ENCODE measurements around the gene S1PR3. TPM values are rescaled to one million over a fixed set of nuclear protein-coding genes. Genes with fewer than 3 reads are reported as not detected.

Gene S1PR3
- total RNA-seq, 1 experiment from 2014 or later, result 23.3 TPM

- H3F3A ChIP-seq (ENCODE audit: insufficient read depth, low read depth), result no peaks in the 10 kb centered on the region
- BruUV-seq (replicated peaks), result no TSS peak
- no peaks in the 10 kb centered on the region for H3K9me3 ChIP-seq (ENCODE audit: insufficient read depth, low read depth)
- TF ChIP-seq EZH2 (IDR thresholded peaks at IDR 0.05; ENCODE audit: low read depth), result no peak
- TF ChIP-seq CTCF (conservative IDR thresholded peaks at IDR 0.05), result no peak
- H4K20me1 ChIP-seq (ENCODE audit: insufficient read depth), result no peaks in the 10 kb centered on the region
- peaks cover 21% of the 10 kb centered on the region for H3K4me1 ChIP-seq (replicated peaks; ENCODE audit: insufficient read depth)
- H3K4me3 ChIP-seq, result no peak overlapping the region
- CTCF ChIA-PET, result no interaction called here
- intact Hi-C loops (cut with micrococcal nuclease; ENCODE audit: unreplicated experiment), result loop anchor here (5.0 kb wide), 1 partner anchor 275 kb away; no protein-coding TSS in a partner anchor
- H3K36me3 ChIP-seq (ENCODE audit: low read depth), result no peaks in the 10 kb centered on the region
- peaks cover 15% of the 10 kb centered on the region for H3K79me2 ChIP-seq (ENCODE audit: low read depth)
- POLR2A ChIA-PET (ENCODE audit: unreplicated experiment), result no interaction called here
- no peaks in the 10 kb centered on the region for H3K9me2 ChIP-seq (ENCODE audit: insufficient read depth)
- no peak for DNase-seq
- no peak overlapping the region for H3K4me2 ChIP-seq
- H3K27me3 ChIP-seq (ENCODE audit: insufficient read depth, low read depth), result no peaks in the 10 kb centered on the region
- H2AFZ ChIP-seq, result no peak overlapping the region
- no peak overlapping the region for H3K27ac ChIP-seq
These were observed 5.6 kb downstream of the S1PR3 start for GRCh38 chr9:88996921-88997235.

GRCh38 chr9:88997646-88998045 lies 6.4 kb downstream of the S1PR3 start:
- Histone ChIP-seq H4K20me1 (ENCODE audit: insufficient read depth) (no peaks in the 10 kb centered on the region), H3K4me3 (no peak overlapping the region), H3F3A (ENCODE audit: insufficient read depth, low read depth) (no peaks in the 10 kb centered on the region), H3K79me2 (ENCODE audit: low read depth) (peaks cover 8% of the 10 kb centered on the region), H3K4me1 (replicated peaks; ENCODE audit: insufficient read depth) (peaks cover 15% of the 10 kb centered on the region), H3K36me3 (ENCODE audit: low read depth) (no peaks in the 10 kb centered on the region), H3K9me3 (ENCODE audit: insufficient read depth, low read depth) (no peaks in the 10 kb centered on the region), H3K9me2 (ENCODE audit: insufficient read depth) (no peaks in the 10 kb centered on the region), H3K27me3 (ENCODE audit: insufficient read depth, low read depth) (no peaks in the 10 kb centered on the region), H2AFZ (no peak overlapping the region), H3K4me2 (no peak overlapping the region), H3K27ac (no peak overlapping the region)
- CTCF ChIA-PET, result no interaction called here
- no peak for DNase-seq
- no TSS peak for BruUV-seq (replicated peaks)
- POLR2A ChIA-PET (ENCODE audit: unreplicated experiment), result no interaction called here
- intact Hi-C loops (cut with micrococcal nuclease; ENCODE audit: unreplicated experiment), result loop anchor here (5.0 kb wide), 1 partner anchor 275 kb away; no protein-coding TSS in a partner anchor
- TF ChIP-seq CTCF (conservative IDR thresholded peaks at IDR 0.05) (no peak), EZH2 (IDR thresholded peaks at IDR 0.05; ENCODE audit: low read depth) (no peak)

DNA sequence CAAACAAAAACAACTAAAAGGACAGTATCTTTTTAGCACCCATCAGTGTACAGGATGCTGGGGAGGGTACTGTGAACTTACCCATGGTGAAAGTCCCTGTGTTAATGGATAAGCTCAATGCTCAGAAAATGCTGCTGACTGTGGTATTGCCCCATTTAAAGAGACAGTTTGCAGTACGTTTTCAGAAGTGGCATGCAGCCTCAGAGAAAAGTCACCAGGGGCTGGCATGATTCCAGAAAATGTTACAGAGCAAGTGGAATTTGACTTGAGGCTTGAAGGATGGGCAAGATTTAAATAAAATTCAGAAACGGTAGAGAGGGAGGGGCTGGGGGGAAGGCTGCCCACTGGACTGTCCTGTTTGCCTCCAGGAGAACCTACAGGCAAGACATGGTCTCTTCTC lies 7.2 kb downstream of the S1PR3 start:
- peaks cover 4% of the 10 kb centered on the region; the same call in 1 of the 2 replicates for H3K79me2 ChIP-seq (ENCODE audit: low read depth)
- no peak overlapping the region for H2AFZ ChIP-seq
- no peaks in the 10 kb centered on the region for H3K9me3 ChIP-seq (ENCODE audit: insufficient read depth, low read depth)
- TF ChIP-seq EZH2 (IDR thresholded peaks at IDR 0.05; ENCODE audit: low read depth), result no peak
- no peak for TF ChIP-seq CTCF (conservative IDR thresholded peaks at IDR 0.05)
- DNase-seq, result peak in 1 of 2 experiments; percentile 49
- no peaks in the 10 kb centered on the region for H3K27me3 ChIP-seq (ENCODE audit: insufficient read depth, low read depth)
- 0 out of 2 replicates have a peak, but pooled peaks cover 7% of the 10 kb centered on the region for H3K4me1 ChIP-seq (replicated peaks; ENCODE audit: insufficient read depth)
- POLR2A ChIA-PET (ENCODE audit: unreplicated experiment), result interaction anchor here (0.6 kb wide), 1 partner anchor 957 kb away, joined by 3 read pairs; no protein-coding TSS in a partner anchor
- no TSS peak for BruUV-seq (replicated peaks)
- H3K4me2 ChIP-seq, result no peak overlapping the region
- CTCF ChIA-PET, result no interaction called here
- no peak overlapping the region for H3K27ac ChIP-seq
- no peaks in the 10 kb centered on the region for H3K36me3 ChIP-seq (ENCODE audit: low read depth)
- no peaks in the 10 kb centered on the region for H3F3A ChIP-seq (ENCODE audit: insufficient read depth, low read depth)
- intact Hi-C loops (cut with micrococcal nuclease; ENCODE audit: unreplicated experiment), result loop anchor here (5.0 kb wide), 1 partner anchor 276 kb away; no protein-coding TSS in a partner anchor
- no peaks in the 10 kb centered on the region for H4K20me1 ChIP-seq (ENCODE audit: insufficient read depth)
- H3K9me2 ChIP-seq (ENCODE audit: insufficient read depth), result no peaks in the 10 kb centered on the region
- no peak overlapping the region for H3K4me3 ChIP-seq

All from PC-9 (cell line).